ENCODE data around the gene GPC6.
A peak's percentile ranks its signal among the peaks of the same experiment; 100 is the strongest.

GPC6 gene

DNA sequence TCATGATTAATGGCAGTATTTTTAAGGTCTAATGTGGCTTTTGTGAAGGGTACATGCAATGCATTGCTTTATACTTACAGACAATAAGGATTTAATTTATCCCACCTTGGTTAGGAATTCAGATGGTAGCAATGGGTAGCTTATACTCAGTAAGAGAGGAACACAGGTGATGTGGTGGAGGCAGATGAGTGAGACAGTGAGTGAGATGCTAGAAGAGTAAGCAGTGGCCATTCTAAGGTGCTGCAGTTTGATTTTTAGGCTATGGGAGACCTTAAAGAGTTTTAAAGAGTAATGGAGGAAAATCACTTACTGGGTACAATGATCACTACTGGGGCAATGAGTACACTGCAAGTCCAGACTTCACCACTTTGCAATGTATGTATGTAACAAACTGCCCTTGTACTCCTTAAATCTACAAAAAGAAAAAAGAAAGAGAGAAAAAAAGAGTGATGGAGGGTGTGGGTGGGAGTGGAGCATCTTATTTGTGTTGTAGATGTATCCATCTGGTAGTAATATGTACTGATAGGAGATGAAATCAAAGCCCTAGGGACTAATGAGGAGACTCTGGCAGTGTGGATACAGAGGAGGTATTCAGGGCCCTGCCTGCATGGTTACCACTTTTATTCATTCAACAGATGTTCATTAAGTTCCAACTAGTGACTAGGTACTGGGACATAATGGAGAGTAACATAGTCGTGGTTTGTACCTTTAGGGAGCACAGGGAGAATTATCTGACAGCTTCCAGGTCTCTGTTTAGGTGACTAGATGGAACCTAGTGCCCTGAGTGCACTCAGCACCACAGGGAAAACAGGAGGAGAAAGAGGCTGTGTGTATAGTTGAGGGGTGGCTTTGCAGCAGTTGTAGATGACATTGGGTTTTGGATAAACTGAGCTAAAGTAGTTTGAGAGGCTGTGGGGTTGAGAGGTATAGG lies 99.0 kb downstream of the GPC6 start:
- no peak for DNase-seq

GRCh38 chr13:93326234-93326811 lies 99.7 kb downstream of the GPC6 start:
- DNase-seq: no peak

DNA sequence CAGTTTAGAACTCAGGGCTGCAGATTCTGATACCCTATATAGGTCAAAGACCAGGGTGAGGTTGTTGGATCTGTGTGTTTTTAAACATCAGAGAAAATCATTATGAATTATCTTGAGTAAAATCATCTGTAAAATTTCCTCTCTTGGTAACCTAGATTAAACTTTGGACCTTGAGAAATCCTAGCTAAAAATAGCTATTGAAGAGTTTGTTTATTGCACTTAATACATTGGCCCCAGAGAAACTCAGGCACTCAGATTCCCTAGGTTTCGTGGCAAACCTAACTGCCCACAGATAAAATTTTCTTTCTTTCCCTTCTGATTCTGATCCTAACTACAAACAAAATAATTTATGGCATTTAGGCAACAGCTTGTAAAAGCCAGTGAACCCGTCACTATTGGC lies 102.3 kb downstream of the GPC6 start:
- no peak for DNase-seq

DNA sequence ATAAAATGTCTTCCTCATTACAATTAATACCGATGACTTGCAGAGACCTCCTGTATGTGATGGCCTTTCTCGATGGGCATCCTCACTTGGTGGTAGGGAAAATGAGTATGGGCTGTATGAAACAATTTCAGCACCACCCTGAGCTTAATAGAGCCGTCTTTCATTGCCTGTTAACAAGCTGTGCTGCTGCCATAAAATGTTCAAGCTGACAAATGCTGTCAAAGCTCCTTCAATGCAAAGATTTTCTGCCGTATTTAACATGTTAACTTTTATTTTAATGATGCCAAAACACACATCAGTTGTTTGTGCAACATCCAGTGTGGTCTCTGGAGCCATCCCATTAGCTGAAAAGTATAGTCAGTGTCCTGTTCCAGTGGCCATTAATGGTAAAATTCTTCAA lies 110.1 kb downstream of the GPC6 start:
- DNase-seq: no peak

GRCh38 chr13:93338030-93338429 lies 111.4 kb downstream of the GPC6 start:
- no peak for DNase-seq

DNA sequence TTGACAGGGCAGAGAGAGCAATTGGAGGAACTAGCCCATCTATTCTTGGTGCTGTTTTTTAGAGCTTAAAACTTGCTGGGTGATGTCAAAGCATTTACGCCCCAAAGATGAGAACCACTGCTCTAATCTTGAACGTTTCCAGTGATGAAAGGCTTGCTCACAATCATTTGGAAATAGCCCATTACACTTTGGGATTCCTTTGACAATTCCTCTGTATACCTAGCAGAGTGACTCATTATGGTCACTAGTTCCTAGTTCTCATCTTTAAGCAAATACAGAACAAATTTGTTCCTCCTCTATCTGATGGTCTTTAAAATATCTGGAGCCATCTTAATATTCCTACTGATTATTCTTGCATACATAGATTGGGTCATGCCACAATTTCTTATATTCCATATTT lies 112.3 kb downstream of the GPC6 start:
- no peak for DNase-seq

GRCh38 chr13:93339550-93339949 lies 112.9 kb downstream of the GPC6 start:
- DNase-seq: no peak

DNA sequence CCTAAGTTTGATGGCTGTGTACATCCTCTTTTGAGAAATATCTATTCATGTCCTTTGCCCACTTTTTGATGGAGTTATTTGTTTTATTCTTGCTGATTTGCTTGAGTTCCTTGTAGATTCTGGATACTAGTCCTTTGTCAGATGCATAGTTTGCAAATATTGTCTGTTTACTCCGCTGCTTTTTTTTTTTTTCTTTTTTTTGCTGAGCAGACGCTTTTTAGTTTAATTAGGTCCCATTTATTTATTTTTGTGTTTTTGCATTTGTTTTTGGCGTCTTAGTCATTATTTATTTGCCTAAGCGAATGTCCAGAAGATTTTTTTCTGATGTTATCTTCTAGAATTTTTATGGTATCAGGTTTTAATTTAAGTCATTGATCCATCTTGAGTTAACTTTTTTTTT lies 114.9 kb downstream of the GPC6 start:
- DNase-seq: no peak

DNA sequence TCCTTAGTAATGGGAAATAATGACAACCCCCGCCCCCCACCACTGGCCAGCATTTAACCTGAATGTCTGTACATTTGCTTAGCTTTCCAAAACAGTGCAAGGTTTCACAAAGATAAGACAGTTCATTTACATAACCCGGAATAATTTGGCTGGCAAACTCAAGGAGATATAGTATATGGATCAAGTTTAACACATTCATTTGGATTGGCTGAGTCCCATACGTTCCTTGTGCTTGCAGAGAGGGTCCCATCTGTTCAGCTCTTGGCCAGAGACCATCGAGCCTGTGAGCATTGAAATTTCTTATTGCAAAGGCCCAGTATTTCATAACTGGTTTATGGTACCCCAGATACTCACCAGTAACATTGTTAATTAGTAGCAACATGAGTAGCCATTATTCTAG lies 116.5 kb downstream of the GPC6 start:
- DNase-seq: no peak

DNA sequence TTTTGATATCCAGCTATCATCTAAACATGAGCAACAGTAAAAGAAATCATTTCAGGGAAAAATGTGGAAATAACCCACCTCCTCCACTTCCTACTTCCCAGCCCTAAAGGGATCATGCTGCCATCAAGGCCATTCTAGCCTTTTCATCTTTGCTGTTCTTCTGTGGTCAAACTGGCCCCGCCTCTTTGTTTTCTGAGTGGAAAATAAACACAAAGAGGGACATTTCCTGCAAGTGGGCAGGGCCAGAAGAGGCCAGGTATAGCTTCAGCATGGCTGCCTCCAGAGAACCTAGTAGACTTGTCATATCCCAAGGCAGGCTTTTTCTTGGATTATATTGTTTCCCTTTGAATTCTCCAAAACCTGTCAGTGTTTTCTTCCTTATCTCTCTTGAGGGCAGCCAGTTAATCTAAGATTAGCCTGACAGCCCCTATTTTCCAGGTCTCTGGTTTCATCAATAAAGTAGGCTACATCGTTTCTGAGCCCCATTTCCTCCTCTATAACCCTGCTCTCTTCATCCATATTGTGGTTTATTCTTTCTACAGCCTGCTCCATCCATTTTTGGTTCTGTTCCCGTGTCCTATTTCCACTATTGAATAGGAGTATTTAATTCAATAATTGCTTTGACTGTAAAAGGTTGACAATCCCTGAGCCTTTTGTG lies 117.6 kb downstream of the GPC6 start:
- no peak for DNase-seq

- no peak for DNase-seq
Measured at GRCh38 chr13:93345024-93345423, 118.4 kb downstream of the GPC6 start.

- no peak for DNase-seq
Measured at GRCh38 chr13:93345770-93346169, 119.2 kb downstream of the GPC6 start.

- DNase-seq: no peak
Measured at GRCh38 chr13:93352616-93353015, 126.0 kb downstream of the GPC6 start.

DNA sequence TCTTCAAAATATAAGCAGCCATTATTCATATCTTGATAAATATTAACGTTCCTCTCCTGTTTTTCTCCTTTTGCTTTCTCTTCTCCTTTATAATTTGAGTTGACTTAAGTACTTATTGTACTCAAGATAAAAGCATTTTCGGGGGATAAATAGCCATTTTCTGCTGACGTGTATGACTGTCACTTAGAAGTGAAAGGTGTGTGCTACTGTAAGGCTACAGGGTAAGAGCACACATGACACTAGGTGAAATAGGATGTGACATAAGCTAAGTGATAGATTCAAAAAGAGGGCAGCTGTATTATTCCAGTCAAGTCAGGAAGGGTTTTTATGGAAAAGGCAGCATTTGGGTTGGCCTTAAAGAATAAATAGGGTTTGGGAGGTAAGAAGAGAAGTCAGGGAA lies 128.5 kb downstream of the GPC6 start:
- DNase-seq: peak; percentile 48

DNA sequence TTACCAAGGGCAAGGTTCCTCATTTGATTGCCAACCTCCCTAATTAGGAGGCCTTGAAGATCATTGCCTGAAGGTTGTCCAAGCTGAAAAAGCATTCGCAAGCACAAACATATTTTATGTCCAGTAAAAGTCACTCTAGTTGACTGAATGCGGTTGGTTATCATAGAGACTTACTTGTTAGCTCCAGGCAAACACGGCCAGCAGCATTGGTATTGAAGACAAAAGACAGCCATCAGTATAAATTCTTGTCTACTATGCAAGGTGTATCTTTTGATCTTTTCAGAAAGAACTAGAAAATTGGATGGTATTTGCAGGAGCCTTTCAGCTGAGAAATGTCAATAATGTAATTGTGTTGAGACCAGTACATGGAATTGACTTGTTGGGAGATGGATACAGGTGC lies 129.9 kb downstream of the GPC6 start:
- no peak for DNase-seq

GRCh38 chr13:93360021-93360420 lies 133.4 kb downstream of the GPC6 start:
- no peak for DNase-seq

- no peak for DNase-seq
Measured at GRCh38 chr13:93361703-93362102, 135.1 kb downstream of the GPC6 start.

GRCh38 chr13:93364166-93364565 lies 137.6 kb downstream of the GPC6 start:
- DNase-seq: no peak

DNA sequence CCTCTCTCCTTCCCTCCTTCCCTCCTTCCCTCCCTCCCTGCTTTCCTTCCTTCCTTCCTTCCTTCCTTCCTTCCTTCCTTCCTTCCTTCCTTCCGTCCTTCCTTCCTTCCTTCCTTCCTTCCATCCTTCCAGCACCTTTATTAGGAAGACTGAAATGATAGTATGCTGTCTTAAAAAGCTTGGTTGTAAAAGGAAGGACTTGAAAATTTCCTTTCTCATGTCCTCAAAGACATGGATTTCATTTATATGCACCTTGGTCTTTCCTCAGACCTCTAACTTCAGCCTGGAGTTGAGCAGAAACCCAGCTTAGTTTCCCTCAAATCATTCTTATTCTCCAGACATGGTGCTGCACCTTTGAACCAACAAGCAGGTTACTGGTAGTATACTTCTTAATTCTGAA lies 141.7 kb downstream of the GPC6 start:
- DNase-seq: no peak

DNA sequence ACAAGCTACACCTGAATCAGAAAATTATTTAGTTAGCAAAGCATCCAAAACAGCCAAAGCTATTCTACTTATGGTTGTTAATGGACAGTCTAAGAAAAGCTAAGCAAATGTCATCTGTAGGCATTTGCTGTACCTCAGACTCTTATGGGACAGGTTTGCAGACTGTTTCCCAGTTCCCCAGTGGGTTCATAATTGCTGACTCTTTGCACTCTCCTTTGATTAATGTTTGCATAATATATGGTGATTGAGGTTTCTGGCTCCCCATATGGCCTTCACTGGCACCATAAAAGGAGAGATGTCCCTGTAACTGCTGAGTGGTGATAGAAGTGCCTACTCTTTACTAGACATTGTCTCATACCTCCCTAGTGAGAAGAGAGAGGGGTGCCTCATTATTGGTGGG lies 142.1 kb downstream of the GPC6 start:
- no peak for DNase-seq

- DNase-seq: no peak
Measured at GRCh38 chr13:93372856-93373255, 146.2 kb downstream of the GPC6 start.

GRCh38 chr13:93375491-93375890 lies 148.9 kb downstream of the GPC6 start:
- no peak for DNase-seq

DNA sequence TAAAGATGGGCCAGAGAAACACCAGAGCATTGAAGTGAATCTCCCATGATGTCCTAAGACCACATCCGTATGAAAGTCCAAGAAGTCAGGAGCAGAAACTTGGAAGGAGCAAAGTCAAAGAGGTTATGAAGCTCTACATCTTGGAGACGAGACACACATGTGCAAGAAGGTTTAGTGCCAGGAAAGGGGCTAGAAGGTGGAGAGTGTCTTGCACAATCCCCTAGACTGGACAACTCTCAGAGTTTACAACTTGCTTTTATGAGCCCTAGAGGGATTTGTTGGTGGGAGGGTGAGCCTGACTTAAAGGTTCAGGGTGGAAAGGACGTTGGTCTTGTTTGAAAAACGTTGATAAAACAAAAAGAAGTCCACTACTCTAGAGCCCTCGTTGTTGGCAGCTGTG lies 150.6 kb downstream of the GPC6 start:
- DNase-seq: no peak

DNA sequence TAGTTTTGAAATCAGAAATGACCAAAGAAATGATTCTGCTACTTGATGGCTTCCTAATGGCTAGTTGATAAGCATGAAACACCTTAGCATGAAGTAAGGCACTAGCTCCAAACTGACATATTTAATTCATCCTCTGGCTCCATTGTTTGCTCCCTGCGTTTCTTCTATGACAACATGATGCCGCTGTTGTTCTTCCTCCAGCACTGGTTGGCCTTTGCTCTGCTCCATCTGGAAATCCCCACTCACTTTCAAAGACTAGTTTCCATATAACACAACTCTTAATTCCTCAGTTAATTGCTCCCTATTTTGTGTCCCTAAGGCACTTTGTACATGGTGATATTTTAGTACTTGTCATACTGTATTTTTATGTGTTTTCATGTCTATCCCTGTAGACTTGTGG lies 151.6 kb downstream of the GPC6 start:
- DNase-seq: no peak
